AG04450 (cell line): ENCODE results near the gene DPM1. TPM values are rescaled to one million over a fixed set of nuclear protein-coding genes. Genes with fewer than 3 reads are reported as not detected.
A peak's percentile ranks its signal among the peaks of the same experiment; 100 is the strongest.

Experiments
- CTCF ChIA-PET: fragments of 300-600, 350-600 bp; formaldehyde crosslinking; extraction: SDS; loops from one replicate; lab custom pipeline; 2022; ENCODE audit warnings: antibody characterized with exemption, inconsistent platforms; lab: Charles Lee
- POLR2A ChIA-PET: fragments of 350-600 bp; formaldehyde crosslinking; extraction: SDS; loops from one replicate; lab custom pipeline; 2021; ENCODE audit warnings: antibody characterized with exemption, inconsistent platforms; lab: Yijun Ruan, JAX
- DNase-seq: peaks from one replicate; pipeline ENCODE4 v3.0.0-alpha.2; 2011; ENCODE audit warnings: low read depth, low spot score
- H3K27ac ChIP-seq: one replicate; pipeline ENCODE4 v1.5.1; 2012; ENCODE audit warnings: low read depth, low read length, control low read depth
- H3K27me3 ChIP-seq: one replicate; pipeline ENCODE4 v1.6.0; 2012; ENCODE audit warnings: low read length; ENCODE audit not compliant: control insufficient read depth, insufficient read depth
- H3K4me3 ChIP-seq: 2 replicates; pipeline ENCODE4 v1.5.1; 2011; ENCODE audit warnings: mild to moderate bottlenecking, low read depth, low read length, control low read depth
- H3K9me3 ChIP-seq: 2 replicates; pipeline ENCODE4 v1.5.1; 2012; ENCODE audit warnings: low read length; ENCODE audit not compliant: control insufficient read depth, insufficient read depth
- polyA plus RNA-seq: library from polyadenylated mRNA; depleted of rRNA; stranded (reverse); fragments of >200 nt; gene quantifications from 2 replicates; pipeline ENCODE4 v1.2.3, GENCODE V29; 2011
- TF ChIP-seq, protein P1 (sequence below): IDR thresholded peaks from 2 replicates; pipeline ENCODE4 v1.5.1; 2011; ENCODE audit warnings: low read depth, low read length, control low read depth, inconsistent platforms

DPM1 gene
- polyA plus RNA-seq, 1 experiment: 67.5 TPM

- Histone ChIP-seq H3K4me3 (no peak overlapping the region), H3K27ac (no peak overlapping the region), H3K9me3 (no peaks in the 10 kb centered on the region), H3K27me3 (no peaks in the 10 kb centered on the region)
- TF ChIP-seq, protein P1, sequence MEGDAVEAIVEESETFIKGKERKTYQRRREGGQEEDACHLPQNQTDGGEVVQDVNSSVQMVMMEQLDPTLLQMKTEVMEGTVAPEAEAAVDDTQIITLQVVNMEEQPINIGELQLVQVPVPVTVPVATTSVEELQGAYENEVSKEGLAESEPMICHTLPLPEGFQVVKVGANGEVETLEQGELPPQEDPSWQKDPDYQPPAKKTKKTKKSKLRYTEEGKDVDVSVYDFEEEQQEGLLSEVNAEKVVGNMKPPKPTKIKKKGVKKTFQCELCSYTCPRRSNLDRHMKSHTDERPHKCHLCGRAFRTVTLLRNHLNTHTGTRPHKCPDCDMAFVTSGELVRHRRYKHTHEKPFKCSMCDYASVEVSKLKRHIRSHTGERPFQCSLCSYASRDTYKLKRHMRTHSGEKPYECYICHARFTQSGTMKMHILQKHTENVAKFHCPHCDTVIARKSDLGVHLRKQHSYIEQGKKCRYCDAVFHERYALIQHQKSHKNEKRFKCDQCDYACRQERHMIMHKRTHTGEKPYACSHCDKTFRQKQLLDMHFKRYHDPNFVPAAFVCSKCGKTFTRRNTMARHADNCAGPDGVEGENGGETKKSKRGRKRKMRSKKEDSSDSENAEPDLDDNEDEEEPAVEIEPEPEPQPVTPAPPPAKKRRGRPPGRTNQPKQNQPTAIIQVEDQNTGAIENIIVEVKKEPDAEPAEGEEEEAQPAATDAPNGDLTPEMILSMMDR: no peak
- ChIA-PET CTCF (interaction anchor here (1.5 kb wide), 1 partner anchor 29 kb away, joined by 5 read pairs; no protein-coding TSS in a partner anchor), POLR2A (no interaction called here)
- no peak for DNase-seq
Observed at GRCh38 chr20:50900261-50900660, 58.1 kb downstream of the DPM1 start.

DNA sequence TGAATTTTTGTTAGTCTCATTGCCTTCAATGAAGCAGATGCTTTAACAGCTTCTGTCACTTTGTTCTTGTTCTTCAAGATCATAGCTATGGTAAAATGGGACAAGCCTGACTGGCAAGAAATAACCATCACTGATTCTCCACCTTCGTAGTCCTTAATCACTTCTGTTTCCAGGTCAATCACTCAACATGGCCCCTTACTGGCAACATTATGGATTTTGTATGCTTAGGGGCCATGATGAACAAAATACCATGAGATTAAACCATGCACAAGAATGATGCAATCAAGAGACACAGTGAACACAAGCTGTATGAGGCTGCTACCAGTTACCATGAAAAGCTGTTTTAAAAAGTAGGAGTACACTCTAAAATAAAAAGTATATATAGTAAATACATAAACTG lies 59.9 kb downstream of the DPM1 start:
- Histone ChIP-seq H3K27me3 (no peaks in the 10 kb centered on the region), H3K9me3 (no peaks in the 10 kb centered on the region), H3K4me3 (no peak overlapping the region), H3K27ac (no peak overlapping the region)
- CTCF ChIA-PET: interaction anchor here (0.7 to 2.2 kb wide), 2 partner anchors 31 to 1090 kb away, joined by 4 to 10 read pairs; no protein-coding TSS in a partner anchor
- TF ChIP-seq, protein P1: no peak
- no peak for DNase-seq
- POLR2A ChIA-PET: no interaction called here

GRCh38 chr20:50895111-50895830 lies 63.1 kb downstream of the DPM1 start:
- TF ChIP-seq, protein P1: no peak
- ChIA-PET CTCF (interaction anchor here (0.6 to 2.4 kb wide), 4 partner anchors 8 to 102 kb away, joined by 3 to 12 read pairs (median 4); partner anchors contain the start of gene BCAS4), POLR2A (interaction anchor here (0.6 to 0.9 kb wide), 4 partner anchors 25 to 1023 kb away, joined by 3 to 5 read pairs (median 4); partner anchors contain the start of gene BCAS4)
- DNase-seq: peak; percentile 38
- Histone ChIP-seq H3K27ac (peak overlapping the region; percentile 49), H3K9me3 (no peaks in the 10 kb centered on the region), H3K27me3 (no peaks in the 10 kb centered on the region), H3K4me3 (no peak overlapping the region)

DNA sequence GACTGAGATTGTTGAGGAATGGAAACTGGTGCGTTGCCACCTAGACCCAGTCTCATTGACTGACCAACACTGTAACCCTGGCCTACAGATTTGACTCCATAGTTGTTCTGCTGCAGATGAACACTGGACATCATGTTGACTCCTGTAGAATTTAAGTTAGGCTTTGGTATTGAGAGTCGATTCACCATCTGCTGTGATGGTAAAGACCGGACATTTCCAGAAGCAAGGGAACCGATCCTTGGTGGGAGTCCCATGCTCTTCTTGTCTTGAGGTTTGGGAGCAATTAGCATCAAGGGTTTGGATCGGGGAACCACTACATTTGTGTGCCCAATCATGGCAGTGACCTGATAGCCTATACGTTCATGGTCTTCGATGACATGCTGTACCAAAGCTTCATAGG lies 64.7 kb downstream of the DPM1 start:
- Histone ChIP-seq H3K27me3 (no peaks in the 10 kb centered on the region), H3K27ac (no peak overlapping the region), H3K4me3 (no peak overlapping the region), H3K9me3 (no peaks in the 10 kb centered on the region)
- DNase-seq: no peak
- ChIA-PET POLR2A (no interaction called here), CTCF (no interaction called here)
- TF ChIP-seq, protein P1: no peak

- H3K4me3 ChIP-seq: no peak overlapping the region
- no peaks in the 10 kb centered on the region for H3K9me3 ChIP-seq
- ChIA-PET CTCF (interaction anchor here (2.8 kb wide), 1 partner anchor 98 kb away, joined by 11 read pairs; the partner anchor contains the start of gene BCAS4), POLR2A (no interaction called here)
- TF ChIP-seq, protein P1: no peak
- DNase-seq: no peak
- H3K27me3 ChIP-seq: no peaks in the 10 kb centered on the region
- no peak overlapping the region for H3K27ac ChIP-seq
Observed at GRCh38 chr20:50892394-50892793, 65.9 kb downstream of the DPM1 start.
